GM06990 (cell line): Measurements from ENCODE around the gene HSPA12A.

ENCODE experiments used
- DNase-seq: peaks from one replicate; pipeline ENCODE4 v3.0.0-alpha.2; 2011; ENCODE audit not compliant: insufficient read length; ENCODE audit errors: extremely low read depth
- H3K27me3 ChIP-seq: replicated peaks from 2 replicates; pipeline ENCODE4 v1.6.0; 2011; ENCODE audit warnings: low read length; ENCODE audit not compliant: control insufficient read depth, insufficient read depth
- H3K36me3 ChIP-seq: 2 replicates; pipeline ENCODE4 v1.5.1; 2011; ENCODE audit warnings: low read length; ENCODE audit not compliant: control insufficient read depth, insufficient read depth
- H3K4me3 ChIP-seq: replicated peaks from 2 replicates; pipeline ENCODE4 v1.5.1; 2011; ENCODE audit warnings: low read depth, mild to moderate bottlenecking, control low read depth, low read length
- CTCF ChIP-seq: IDR thresholded peaks from 2 replicates; pipeline ENCODE4 v1.5.1; 2011; ENCODE audit warnings: low read length, control low read depth, mild to moderate bottlenecking, inconsistent platforms; ENCODE audit not compliant: insufficient read depth, poor library complexity, severe bottlenecking

Gene HSPA12A

GRCh38 chr10:116686632-116687031 lies 55.7 kb downstream of the HSPA12A start:
- Histone ChIP-seq H3K36me3 (no peaks in the 10 kb centered on the region), H3K4me3 (no peak overlapping the region), H3K27me3 (no peaks in the 10 kb centered on the region)
- no peak for TF ChIP-seq CTCF
- DNase-seq, result no peak

- no peak for DNase-seq
- Histone ChIP-seq H3K27me3 (no peaks in the 10 kb centered on the region), H3K4me3 (no peak overlapping the region), H3K36me3 (no peaks in the 10 kb centered on the region)
- no peak for TF ChIP-seq CTCF
These were observed 56.6 kb downstream of the HSPA12A start for GRCh38 chr10:116685807-116686206.

- Histone ChIP-seq H3K36me3 (no peaks in the 10 kb centered on the region), H3K27me3 (no peaks in the 10 kb centered on the region), H3K4me3 (no peak overlapping the region)
- no peak for TF ChIP-seq CTCF
- no peak for DNase-seq
These were observed 57.6 kb downstream of the HSPA12A start for GRCh38 chr10:116684781-116685180.

GRCh38 chr10:116683821-116684220 lies 58.5 kb downstream of the HSPA12A start:
- no peaks in the 10 kb centered on the region for H3K36me3 ChIP-seq
- no peak for TF ChIP-seq CTCF
- no peaks in the 10 kb centered on the region for H3K27me3 ChIP-seq
- DNase-seq, result no peak
- no peak overlapping the region for H3K4me3 ChIP-seq

- Histone ChIP-seq H3K4me3 (no peak overlapping the region), H3K36me3 (no peaks in the 10 kb centered on the region), H3K27me3 (no peaks in the 10 kb centered on the region)
- no peak for TF ChIP-seq CTCF
- no peak for DNase-seq
These were observed 59.2 kb downstream of the HSPA12A start for GRCh38 chr10:116683166-116683565.

- no peaks in the 10 kb centered on the region for H3K27me3 ChIP-seq
These were observed 63.0 kb downstream of the HSPA12A start for GRCh38 chr10:116679351-116679750.

More at GRCh38 chr10:116679351-116679750, 63.0 kb downstream of the HSPA12A start:
- DNase-seq, result no peak
- Histone ChIP-seq H3K4me3 (no peak overlapping the region), H3K36me3 (no peaks in the 10 kb centered on the region)
- no peak for TF ChIP-seq CTCF
